Activated CD4-positive, alpha-beta T cell treated with anti-CD3 and anti-CD28 coated beads, Interleukin-2, amount 50 U/mL, for 48 hours (primary cell): ENCODE data around the gene LRRTM4.
"Not testable (repeated sequence)": the region's sequence is repeated elsewhere in the genome, so short reads cannot be mapped to it uniquely, and the experiment has no call there.

Experiments used
- DNase-seq, 2 experiments: peaks; one replicate each; pipeline ENCODE4 v3.0.0-alpha.2; 2020

Gene LRRTM4

DNA sequence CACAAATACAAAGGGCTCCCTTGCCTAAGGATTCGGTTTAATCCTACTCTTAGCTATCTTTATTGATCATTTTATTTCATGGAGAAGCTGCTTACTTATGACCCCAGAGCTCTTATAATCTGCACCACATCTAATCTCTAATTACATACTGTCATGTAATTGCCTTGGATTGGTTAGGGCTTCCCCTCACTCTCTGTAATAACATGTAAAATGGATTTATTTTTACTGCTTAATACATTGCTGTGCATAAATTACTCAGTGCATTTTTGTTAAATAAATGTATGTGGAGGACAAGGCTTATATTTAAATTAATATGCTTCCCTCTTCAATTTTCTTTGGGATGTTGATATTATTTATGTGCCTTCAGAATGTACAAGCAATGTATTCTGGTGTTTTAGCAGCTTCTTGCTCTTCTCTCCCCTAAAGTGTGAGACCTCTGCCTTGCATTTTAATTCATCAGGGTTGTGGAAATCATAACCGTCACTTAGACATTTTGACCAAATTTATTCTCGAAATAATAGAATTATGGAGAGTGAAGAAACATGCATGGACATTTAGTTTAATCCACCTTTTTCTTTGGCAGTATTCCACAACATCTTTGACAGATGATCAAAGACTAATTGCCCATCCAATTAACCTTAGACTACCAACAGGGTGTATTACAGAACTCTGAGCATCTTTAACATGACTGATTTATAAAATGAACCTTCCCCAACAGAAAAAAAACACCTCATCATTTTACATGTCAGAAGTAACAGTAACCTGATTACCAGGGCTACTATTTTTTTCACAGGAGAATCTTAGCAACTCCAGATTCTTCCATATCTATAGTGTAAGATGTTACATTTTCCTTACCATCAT lies 692.6 kb downstream of the LRRTM4 start:
- no peak for DNase-seq

DNA sequence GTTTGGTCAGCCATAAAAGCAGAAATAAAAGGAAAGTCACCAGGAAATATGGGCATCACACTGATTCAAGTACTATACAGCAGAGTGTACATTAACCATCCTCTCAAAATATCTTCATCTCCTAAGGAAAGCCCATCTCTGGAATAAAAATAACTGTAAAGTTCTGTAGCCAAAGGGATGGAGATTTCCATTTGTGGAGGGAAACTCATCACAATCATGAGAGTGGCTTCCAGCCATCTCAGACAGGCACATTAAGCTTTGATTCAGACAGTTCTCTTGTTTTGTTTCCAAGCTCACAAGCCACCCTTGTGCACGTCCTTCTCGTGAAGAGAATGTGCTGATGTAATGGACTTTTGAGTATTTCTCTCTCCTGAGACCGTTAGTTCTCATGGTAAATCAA lies 695.5 kb downstream of the LRRTM4 start:
- no peak for DNase-seq

DNA sequence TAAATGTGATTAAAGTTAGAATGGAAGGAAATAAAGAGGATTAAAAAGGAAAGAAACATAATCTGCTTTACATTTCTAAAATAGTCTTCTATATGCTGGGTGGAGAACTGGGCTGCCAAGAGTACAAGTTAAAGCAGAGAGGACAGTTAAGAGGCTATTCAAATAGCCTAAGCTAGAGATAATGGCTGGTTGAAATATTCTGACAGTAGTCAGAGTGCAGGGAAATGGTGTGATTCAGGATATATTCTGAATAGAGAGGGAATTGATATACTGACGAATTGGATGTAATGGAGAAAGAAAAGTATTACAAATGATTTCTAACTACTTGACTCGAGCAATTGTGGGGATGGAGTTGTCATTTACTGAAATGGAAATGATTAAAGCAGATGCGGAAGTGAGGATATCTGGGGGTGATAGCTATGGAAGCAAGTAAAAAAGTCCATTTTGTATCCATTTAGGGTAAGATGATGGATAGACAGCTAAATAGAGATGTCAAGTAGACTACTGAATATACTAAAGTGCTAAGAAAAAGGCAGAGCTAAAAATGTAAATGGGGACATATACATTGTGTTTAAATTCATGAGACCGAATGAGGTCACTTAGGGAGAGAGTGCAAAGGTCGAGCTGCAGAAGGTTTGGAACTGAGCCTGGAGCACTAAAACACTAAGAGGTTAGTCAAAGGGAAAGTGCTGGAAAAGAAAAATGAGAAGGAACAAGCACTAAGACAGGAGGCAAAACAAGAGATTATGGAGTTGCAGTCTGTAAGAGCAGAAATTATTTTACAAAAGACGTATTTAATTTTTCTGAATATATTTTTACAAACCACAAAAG lies 696.8 kb downstream of the LRRTM4 start:
- DNase-seq, result no peak

DNA sequence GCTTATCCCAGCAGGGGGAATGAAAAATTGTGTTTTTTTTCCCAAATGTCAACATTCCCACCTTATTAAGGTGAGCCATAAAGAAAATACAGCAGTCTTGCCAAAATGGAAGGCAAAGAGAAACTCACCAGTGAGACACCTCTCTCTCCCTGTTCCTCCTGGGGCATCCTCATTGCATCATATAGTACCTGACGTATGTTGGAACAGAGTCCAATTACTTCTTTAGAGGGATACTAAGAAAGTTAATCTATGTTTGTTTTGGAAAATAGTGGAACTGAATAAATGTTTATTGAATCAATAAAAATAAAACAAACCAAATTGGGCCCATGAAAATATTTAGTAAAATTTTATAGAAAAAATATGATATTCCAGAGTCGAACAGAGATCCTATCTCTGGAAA lies 700.4 kb downstream of the LRRTM4 start:
- no peak for DNase-seq

DNA sequence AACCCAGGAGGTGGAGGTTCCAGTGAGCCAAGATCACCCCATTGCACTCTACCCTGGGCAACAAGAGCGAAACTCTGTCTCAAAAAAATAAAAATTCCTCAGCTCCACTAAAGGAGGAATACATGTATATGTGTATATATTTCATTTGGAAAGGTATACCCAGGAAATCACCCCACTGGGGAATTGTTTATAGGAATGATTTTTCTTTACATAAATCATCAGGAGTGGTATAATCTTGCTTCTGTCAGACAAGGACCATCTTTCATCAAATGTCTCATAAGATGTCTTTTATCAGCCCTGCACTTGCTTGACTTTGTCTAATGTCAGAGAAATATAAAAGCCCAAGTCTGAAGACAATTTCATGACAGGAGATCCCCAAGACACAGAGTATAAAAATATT lies 709.1 kb downstream of the LRRTM4 start:
- DNase-seq, result no peak

DNA sequence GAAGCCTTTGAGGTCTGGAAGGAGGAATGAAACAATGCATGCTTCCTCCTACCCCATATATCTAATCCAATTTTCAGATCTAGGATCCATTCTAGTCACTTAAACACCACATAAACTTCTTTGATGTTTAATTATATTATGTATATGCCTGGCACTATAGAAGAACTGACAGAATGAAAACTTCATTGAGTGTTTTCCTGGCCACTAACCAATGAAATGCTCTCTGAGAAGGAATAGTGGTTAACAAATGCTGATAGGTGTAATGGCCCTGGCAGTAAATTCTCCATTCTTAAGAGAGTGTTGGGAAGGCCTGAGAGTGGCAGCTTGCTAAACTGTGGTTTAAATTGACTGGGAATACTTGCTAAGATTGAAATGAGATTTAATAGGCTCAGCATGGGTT lies 710.0 kb downstream of the LRRTM4 start:
- DNase-seq, result no peak

DNA sequence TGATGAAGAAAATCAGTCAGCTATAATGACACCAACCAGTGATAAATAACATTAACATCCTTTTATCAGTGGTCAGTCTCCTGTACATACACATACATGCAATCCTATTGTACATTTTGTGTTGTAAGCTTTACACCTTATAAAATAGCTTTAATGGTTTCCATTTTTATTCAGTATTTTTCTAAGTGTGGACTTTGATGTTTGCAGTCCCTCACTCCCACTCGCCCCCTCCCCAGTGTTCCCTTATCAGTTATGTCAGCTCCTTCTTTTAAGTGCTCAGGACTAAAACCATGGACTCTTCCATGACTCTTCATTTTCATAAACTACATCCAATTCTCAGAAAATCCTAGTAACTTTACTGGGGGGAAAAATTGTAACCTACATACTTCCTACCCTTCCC lies 713.0 kb downstream of the LRRTM4 start:
- DNase-seq, result no peak

DNA sequence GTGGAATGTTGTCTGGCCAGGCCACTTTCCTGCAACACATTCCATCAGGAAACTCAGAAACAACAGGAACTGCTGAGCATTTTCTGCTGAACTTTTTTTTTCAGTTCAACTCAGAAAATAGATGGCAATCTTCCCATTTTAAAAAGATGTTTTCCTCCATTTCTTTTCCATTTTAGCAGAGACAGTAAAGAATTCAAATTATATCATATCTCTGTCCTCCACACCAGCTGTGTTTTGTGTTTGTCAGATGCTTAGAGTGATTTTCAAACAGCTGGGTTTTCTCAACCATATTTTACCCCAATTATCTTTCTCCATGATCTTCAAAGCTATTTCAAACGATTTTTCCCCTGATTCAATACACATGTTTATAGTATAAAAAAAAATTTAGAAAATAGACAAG lies 713.4 kb downstream of the LRRTM4 start:
- DNase-seq, result no peak

DNA sequence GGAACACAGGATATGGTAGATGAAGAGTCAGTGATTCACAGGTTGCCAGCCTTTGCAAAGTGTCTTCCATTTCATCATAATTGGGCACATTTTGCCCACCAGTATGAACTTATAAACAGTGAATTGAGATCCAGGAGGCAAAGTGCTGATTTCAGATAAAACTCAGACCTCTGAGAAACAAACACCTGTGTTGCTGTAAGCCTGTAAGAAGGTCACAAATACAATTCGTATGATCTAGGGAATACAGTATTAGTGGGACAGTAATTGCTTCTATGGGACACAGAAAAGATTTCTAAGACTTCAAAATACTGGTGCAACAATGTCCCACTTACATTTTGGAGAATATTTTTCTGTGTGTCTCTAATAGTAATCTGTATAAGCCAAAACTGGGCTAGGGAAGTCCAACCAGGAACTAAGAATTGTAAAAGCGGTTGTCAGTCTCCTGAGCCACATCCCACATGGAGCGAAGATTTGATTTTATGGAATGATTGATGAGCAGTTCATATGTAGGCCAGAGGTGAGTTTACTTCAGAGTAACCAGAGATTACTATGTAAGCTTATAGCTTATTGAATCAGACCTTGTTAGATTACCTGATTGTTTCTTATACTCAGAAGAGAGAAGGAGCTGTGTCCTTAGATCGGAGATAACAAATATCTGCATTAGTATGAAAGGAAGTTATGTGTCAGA lies 728.4 kb downstream of the LRRTM4 start:
- no peak for DNase-seq

DNA sequence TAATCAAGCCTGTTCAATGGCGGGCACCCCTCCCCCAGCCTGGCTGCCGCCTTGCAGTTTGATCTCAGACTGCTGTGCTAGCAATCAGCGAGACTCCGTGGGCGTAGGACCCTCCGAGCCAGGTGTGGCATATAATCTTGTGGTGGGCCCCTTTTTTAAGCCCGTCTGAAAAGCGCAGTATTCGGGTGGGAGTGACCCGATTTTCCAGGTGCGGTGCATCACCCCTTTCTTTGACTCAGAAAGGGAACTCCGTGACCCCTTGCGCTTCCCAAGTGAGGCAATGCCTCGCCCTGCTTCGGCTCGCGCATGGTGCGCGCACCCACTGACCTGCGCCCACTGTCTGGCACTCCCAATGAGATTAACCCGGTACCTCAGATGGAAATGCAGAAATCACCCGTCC lies 740.9 kb downstream of the LRRTM4 start:
- DNase-seq, result not testable (repeated sequence)

DNA sequence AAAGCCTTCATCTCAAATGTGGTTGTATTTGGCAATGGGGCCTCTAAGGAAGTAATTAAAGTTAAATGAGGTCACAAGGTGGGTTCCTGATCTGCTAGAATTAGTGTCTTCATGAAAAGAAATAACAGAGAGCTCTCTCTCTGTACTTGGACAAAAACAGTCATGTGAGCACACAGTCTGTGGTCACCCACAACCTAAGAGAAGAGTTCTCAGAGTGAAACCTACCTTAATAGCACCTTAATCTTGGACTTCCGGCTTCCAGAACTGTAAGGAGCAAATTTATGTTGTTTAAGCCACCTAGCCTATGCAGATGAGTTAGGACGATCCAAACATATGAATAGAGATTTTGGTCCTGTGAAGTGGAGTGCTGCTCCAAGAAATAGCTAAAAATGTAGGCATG lies 758.9 kb downstream of the LRRTM4 start:
- no peak for DNase-seq

DNA sequence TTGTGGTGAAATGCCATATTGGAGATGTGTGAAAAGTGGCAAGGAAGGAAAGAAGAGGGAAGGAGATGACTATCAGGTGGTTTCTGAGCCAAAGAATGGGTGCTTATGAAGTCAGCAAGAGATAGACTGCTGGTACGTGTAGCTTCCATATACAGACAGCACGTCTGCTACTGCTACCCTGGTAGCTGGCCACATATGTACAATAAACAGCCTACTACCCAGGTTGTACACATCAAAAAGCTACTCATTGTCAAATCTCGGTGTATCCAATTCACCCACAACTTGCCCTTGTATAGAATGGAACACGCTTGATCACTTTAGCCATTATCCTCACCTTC lies 761.8 kb downstream of the LRRTM4 start:
- DNase-seq, result no peak

DNA sequence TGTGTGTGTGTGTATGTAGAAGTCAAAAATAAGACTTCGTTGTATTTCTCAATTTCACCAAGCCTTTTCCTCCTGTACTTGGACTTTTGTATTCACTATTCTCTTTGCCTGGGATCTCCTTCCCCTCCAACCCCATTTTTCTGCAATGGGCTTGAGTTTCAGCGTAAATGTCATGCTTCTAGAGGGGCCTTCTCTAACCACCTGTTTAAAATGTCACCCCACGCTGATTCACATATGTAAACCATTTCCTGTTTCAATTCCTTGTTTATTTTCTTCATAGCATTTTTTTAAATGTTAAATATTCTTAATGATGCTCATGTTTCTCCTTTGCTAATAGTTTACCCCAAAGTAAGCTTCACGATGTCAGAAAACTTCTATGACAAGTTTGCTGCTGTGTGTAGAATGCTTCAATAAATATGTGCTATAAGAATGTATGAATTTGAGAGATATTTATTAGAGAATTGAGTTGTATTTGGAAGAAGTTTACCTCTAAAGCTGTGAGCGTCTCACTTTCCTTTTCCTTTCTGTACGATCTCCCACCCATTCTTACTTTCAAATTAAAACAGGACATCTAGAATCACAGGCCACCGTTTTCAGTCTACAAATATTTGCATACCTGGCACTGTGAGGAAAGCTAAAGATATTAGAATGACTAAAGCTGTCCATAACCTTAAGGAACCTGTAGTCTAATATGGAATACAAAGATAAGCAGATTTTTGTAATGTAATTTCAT lies 762.4 kb downstream of the LRRTM4 start:
- DNase-seq, result no peak

DNA sequence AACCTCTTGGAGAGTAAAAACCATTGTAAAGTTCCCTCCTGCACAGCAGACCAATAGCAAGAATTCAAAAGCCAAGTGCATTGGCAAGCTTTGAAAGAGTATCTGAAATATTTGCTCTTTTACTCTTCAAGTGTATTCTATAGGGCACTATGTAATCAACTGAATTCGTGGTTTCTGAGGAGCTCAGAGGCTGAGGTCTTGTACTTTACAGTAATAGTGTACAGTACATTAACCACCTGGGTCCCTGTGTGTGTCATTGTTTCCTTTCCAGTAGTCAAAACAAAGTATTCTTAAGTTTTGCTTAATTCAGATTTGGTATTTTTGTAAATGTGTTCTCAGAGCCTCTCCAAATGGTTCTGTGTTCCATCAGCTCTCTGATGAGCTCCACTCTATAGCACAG lies 769.7 kb downstream of the LRRTM4 start:
- DNase-seq, result no peak

DNA sequence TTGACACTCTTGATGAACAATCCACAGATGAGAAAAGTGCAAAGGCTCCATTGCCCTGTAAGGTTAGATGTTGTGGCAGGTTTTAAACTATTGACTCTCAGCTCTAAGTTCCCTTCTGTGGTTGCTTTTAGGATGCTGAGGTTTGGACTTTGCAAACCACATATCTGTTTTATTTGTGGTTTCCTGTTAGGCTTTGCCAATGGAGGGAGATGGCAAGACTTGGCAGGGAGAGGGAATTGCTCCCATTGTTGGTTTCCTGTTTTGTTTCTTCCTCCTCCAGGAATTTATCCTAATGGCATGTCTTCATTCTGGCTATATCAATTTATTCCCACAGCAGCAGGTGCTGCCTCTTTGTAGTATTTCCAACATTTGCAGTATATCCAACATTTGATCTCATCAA lies 772.3 kb downstream of the LRRTM4 start:
- no peak for DNase-seq

DNA sequence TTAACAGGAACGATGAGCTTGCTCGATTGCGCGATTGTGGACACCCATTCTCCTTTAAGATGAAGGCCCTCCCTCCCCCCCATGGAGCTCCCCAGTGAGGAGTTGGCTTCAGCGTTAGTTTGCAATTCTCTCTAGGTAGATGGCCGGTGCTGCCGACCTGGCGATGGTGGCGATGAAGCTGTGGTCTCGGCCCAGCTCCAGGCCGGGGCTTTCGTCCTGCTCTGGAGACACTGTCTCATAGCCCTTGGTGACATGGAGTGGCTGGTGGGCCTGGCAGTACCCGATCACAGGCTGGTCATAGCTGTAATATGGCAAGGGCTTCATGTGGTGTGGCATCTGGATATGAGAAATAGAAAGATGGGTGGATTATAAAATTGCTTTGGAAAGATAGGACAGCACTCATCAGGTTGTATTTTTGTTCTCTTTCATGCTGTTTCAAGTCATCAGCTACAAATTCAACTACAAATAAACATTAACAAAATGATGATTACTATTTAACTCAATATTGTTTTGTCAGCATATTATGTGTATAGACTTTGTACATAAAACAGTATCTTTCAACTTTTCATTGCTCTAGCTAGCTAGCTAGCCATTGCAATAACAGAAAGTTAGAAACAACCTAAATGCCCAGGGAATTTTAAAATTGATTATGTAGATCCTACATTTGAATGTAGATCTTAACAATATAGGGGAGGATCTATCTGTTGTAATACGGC lies 773.4 kb downstream of the LRRTM4 start:
- DNase-seq, result no peak

DNA sequence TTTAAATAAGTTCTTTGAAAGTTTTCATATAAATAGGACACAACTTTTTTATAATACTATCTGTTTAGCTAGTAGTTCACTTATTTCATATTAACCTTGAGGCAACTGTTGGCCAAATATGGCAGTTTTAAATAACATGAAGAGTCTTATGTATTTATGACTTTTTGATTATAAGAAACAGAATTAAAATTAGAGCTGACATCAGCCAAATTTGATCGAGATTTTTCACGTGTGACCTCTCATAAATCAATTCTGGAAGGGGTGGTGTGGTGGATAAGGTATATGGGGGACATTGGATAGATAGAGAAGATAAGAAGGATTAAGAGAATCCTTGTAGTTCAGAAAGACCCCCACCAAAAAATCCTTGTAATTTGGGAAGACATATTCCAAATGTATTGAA lies 776.6 kb downstream of the LRRTM4 start:
- DNase-seq, result no peak

DNA sequence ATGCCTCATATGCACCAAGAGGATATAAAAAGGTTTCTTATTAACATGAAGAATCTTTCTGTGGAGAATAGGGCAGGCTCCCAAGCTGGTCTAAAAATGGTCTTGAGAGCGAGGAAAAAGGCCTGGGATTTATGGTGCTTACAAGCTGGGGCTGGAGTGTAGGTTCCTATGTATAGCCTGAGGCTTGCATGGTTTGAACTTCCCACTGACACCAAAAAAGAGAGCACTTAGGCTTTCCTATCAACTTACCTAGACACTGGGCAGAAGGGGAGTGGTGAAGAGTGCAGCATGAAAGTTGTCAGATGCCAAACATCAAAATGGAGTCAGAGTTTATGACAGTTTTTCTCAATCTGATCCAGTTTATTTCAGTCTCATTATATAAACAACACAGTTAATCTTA lies 784.6 kb downstream of the LRRTM4 start:
- DNase-seq, result no peak

DNA sequence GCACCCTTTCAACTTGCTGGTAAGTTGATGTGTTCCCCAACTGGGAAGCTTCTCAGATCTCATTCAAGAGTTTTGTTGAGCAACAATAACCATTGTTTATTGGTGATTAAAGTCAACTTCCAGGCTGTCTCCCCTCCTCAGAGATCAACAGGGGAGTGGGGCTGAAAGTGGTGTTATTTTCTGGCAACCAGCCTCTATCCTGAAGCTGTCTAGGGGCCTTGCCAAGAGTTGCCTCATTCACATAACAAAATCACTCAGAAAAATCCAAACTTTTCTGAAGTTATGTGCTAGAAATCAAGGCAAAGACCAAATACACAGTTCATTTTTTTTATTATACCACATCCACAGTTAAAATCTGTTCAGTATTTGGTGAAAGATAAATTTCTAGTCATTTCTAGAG lies 788.4 kb downstream of the LRRTM4 start:
- no peak for DNase-seq

DNA sequence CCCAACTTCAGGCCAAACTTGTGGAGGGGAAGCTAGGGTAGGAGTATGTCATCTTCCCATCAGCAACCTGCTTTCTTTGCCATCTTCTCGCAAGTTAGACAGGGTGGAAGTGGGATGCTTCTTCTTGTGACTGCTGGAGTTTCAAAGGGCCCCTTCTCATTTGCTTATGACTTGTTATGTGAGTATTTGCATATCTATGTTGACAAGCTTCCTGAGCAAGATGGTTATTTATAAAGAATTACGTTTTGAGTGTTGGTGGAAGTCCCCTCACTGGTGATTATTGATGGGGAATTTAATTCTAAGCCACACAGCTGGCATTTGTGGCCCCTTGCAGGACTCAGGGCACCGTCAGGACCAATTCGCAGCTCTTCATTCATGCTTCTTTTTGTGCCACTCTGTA lies 791.0 kb downstream of the LRRTM4 start:
- no peak for DNase-seq

DNA sequence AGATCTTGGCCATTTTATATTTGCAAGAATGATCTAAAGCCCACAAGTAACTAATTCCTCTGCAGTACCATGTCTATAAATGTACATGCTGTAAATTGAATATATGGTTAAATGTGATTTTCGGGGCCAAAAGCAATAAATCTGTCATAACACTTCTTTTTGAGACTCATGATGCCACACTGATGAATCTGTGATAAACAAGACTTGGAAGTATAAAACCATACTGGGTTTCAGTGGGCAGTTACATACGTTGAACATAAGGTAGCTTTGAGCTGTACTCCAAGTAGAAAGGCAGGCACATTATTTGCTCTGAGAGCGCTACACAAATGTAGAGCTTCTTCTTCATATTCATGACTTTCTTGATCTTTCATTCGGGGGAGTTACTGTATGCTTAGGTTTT lies 792.2 kb downstream of the LRRTM4 start:
- DNase-seq, result no peak

DNA sequence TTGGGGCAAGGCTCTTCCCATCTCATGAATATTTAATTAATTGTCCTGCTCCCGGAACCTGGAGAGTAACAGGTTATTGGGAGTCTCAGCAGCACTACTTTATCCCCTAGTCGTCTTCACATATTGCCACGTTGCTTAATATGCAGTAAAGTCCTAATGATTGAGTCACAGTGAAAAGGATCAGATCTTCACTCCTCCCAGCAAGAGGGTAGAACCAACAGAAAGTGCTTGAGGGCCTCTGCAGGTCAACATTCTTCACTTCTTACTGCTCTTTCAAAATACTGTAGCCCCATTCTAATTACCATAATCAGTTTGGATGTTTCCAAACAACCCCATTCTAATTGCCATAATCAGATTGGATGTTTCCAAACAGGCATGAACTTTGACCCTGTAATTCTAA lies 801.0 kb downstream of the LRRTM4 start:
- DNase-seq, result no peak

DNA sequence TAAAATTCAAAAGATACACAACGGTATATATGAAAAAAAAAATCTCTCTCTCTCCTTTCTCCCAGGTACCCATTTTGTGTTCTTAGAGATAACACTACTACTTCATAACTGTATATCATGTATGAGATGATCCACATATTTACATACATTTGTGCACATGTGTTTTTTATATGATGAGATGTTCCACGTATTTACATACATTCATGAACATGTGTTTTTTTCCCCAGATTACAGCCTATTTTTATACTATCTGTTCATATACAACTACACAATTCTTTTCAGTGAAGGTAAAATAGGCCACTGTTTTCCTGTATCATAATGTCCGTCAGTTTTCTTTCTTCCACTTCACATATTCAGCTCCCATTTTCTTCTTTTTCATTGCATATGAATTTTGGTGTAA lies 808.9 kb downstream of the LRRTM4 start:
- DNase-seq, result no peak
